Activated CD8-positive, alpha-beta T cell treated with anti-CD3 and anti-CD28 coated beads for 36 hours (primary cell): Measurements from ENCODE around the gene EDDM13. TPM values are rescaled to one million over a fixed set of nuclear protein-coding genes. Genes with fewer than 3 reads are reported as not detected.

Experiments
- ATAC-seq: fragments of 200-7000 bp; cut with Tn5 transposase; one replicate; pipeline ENCODE4 v1.10.0; 2021; ENCODE audit warnings: mild to moderate bottlenecking, moderate library complexity
- CTCF ChIA-PET: fragments of 350-600 bp; sonication (Branson Sonifier 250); formaldehyde crosslinking; loops from one replicate; lab custom pipeline; 2021; ENCODE audit warnings: antibody characterized with exemption; lab: Charles Lee
- POLR2A ChIA-PET: fragments of 350-600 bp; sonication (Branson Sonifier 250); formaldehyde crosslinking; loops from one replicate; lab custom pipeline; 2021; ENCODE audit warnings: antibody characterized with exemption; lab: Charles Lee
- DNase-seq: peaks from one replicate; pipeline ENCODE4 v3.0.0-alpha.2; 2020
- H3K27ac Mint-ChIP-seq: one replicate; pipeline ENCODE4 v1.8.0; 2021; ENCODE audit warnings: mild to moderate bottlenecking, mixed read lengths
- H3K27me3 Mint-ChIP-seq: one replicate; pipeline ENCODE4 v1.8.0; 2021; ENCODE audit warnings: mixed read lengths
- H3K36me3 Mint-ChIP-seq: one replicate; pipeline ENCODE4 v1.8.0; 2021; ENCODE audit warnings: low read depth, mixed read lengths
- H3K4me1 Mint-ChIP-seq: one replicate; pipeline ENCODE4 v1.8.0; 2021; ENCODE audit warnings: low read depth, mixed read lengths
- H3K4me3 Mint-ChIP-seq: one replicate; pipeline ENCODE4 v1.8.0; 2021; ENCODE audit warnings: mild to moderate bottlenecking, moderate library complexity, mixed read lengths
- H3K9me3 Mint-ChIP-seq: one replicate; pipeline ENCODE4 v1.8.0; 2021; ENCODE audit warnings: mixed read lengths
- intact Hi-C: fragments of 100-400 bp; cut with micrococcal nuclease; formaldehyde crosslinking; loops from one replicate; pipeline ENCODE4 v1.10.0; 2022
- total RNA-seq, 2 experiments: library from RNA; stranded (reverse); gene quantifications; one replicate each; pipeline ENCODE4 v1.2.3, GENCODE V29; 2021
- TF ChIP-seq, protein P1 (sequence below): fragments of 200-600 bp; IDR thresholded peaks from one replicate; pipeline ENCODE4 v1.8.0; 2022; ENCODE audit warnings: antibody characterized with exemption, mild to moderate bottlenecking

EDDM13 gene
- total RNA-seq, 2 experiments from 2014 or later: 1.3 TPM; not detected in 1

DNA sequence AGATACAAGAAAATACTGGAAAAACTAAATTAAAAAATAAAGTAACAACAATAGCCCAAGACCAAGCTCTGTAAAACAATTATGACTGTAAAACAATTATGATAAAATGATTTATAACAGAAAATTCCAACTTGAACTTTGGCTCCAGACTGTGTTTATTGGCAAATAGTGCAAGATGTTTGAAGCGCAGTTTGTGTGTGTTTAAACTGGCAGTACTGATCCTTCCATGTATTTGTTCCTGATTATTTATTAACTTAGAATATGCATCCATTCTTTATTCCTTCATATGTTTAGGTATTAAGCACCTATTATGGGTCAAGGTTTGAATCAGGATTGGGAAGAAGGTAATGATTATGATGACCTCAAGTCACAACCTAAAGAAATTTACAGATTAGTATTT, 83.0 kb downstream of the EDDM13 start:
- peaks cover 19% of the 10 kb centered on the region for H3K9me3 Mint-ChIP-seq
- intact Hi-C loops: loop anchor here (10.0 kb wide), 1 partner anchor 101 kb away; no protein-coding TSS in a partner anchor
- TF ChIP-seq, protein P1, sequence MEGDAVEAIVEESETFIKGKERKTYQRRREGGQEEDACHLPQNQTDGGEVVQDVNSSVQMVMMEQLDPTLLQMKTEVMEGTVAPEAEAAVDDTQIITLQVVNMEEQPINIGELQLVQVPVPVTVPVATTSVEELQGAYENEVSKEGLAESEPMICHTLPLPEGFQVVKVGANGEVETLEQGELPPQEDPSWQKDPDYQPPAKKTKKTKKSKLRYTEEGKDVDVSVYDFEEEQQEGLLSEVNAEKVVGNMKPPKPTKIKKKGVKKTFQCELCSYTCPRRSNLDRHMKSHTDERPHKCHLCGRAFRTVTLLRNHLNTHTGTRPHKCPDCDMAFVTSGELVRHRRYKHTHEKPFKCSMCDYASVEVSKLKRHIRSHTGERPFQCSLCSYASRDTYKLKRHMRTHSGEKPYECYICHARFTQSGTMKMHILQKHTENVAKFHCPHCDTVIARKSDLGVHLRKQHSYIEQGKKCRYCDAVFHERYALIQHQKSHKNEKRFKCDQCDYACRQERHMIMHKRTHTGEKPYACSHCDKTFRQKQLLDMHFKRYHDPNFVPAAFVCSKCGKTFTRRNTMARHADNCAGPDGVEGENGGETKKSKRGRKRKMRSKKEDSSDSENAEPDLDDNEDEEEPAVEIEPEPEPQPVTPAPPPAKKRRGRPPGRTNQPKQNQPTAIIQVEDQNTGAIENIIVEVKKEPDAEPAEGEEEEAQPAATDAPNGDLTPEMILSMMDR: no peak
- ChIA-PET POLR2A (no interaction called here), CTCF (no interaction called here)
- DNase-seq (no peak), ATAC-seq (no peak)
- H3K4me3 Mint-ChIP-seq: no peak overlapping the region
- no peaks in the 10 kb centered on the region for H3K4me1 Mint-ChIP-seq
- H3K27me3 Mint-ChIP-seq: no peaks in the 10 kb centered on the region
- peaks cover 12% of the 10 kb centered on the region for H3K36me3 Mint-ChIP-seq
- no peak overlapping the region for H3K27ac Mint-ChIP-seq

DNA sequence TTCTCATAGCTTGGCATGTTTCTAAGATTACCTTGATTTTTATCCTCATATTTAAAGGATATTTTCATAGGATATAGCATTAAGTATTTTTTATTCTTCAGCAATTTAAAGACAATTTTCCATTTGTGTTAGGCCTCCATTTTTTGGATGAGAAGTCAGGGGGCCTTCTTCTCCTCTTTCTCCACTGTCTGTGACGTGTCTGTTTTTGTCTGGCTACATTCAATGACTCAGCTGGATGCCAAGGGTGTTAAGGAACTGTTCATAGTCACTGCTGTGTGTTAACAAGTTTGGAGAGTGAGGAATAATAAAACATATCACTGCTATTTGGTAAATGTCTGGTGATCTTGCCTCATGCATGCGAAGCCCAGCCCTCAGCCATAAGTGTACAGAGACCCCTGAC, 84.4 kb downstream of the EDDM13 start:
- no peak for DNase-seq
- ATAC-seq: no peak
- CTCF ChIA-PET: no interaction called here
- intact Hi-C loops: loop anchor here (10.0 kb wide), 1 partner anchor 102 kb away; no protein-coding TSS in a partner anchor
- H3K4me1 Mint-ChIP-seq: no peaks in the 10 kb centered on the region
- TF ChIP-seq, protein P1: no peak
- H3K9me3 Mint-ChIP-seq: peaks cover 27% of the 10 kb centered on the region
- H3K27ac Mint-ChIP-seq: no peak overlapping the region
- no peaks in the 10 kb centered on the region for H3K27me3 Mint-ChIP-seq
- no peak overlapping the region for H3K4me3 Mint-ChIP-seq
- H3K36me3 Mint-ChIP-seq: peaks cover 21% of the 10 kb centered on the region
- POLR2A ChIA-PET: no interaction called here

Other genes starting within 250 kb of the EDDM13 start
- gene ZNF787, start 151.5 kb upstream of the EDDM13 start, total RNA-seq: 10 to 100 TPM; 24.2 to 25.8 TPM
- 10 to 100 TPM; 25.3 to 35.2 TPM for gene ZNF444, start 131.5 kb upstream of the EDDM13 start, total RNA-seq
- not detected for gene GALP, start 96.7 kb upstream of the EDDM13 start, total RNA-seq
- not detected for gene ZSCAN5B, start 75.0 kb upstream of the EDDM13 start, total RNA-seq
- not detected for gene ZSCAN5C, start 70.5 kb upstream of the EDDM13 start, total RNA-seq
- 1 to 10 TPM; 7.7 to 9.0 TPM for gene ZSCAN5A, start 42.1 kb downstream of the EDDM13 start, total RNA-seq
- gene ZNF582, start 120.8 kb downstream of the EDDM13 start, total RNA-seq: 1 to 10 TPM; 2.0 to 2.4 TPM
- gene ZNF583, start 131.6 kb downstream of the EDDM13 start, total RNA-seq: 1 to 10 TPM; 1.6 to 1.9 TPM
- gene ZNF667, start 204.6 kb downstream of the EDDM13 start, total RNA-seq: 1 to 10 TPM; 6.2 to 6.4 TPM
- 1 to 10 TPM in 1 of 2 experiments, under 1 TPM in 1; 0.27 to 1.3 TPM for gene ZNF471, start 235.1 kb downstream of the EDDM13 start, total RNA-seq